K562 (cell line): Measurements from ENCODE around the gene KAZN. TPM values are rescaled to one million over a fixed set of nuclear protein-coding genes. Genes with fewer than 3 reads are reported as not detected.

ENCODE experiments used
- BRCA1 ChIP-seq, 2 experiments: fragments of 450-650 bp in 1 of 2; sonication (generic) in 1 of 2; formaldehyde crosslinking in 1 of 2; IDR thresholded peaks; 2 replicates each; pipeline versions ENCODE4 v1.5.0 to v1.6.1; 2017 to 2020; ENCODE audit warnings: mild to moderate bottlenecking in 1 of 2, missing genetic modification reagents in 1 of 2
- CHCHD3 ChIP-seq: fragments of 250-450 bp; sonication (Bioruptor Pico); IDR thresholded peaks from 2 replicates; pipeline ENCODE4 v2.1.2; 2022; ENCODE audit warnings: mild to moderate bottlenecking
- CHD2 ChIP-seq: IDR thresholded peaks from 2 replicates; pipeline ENCODE4 v1.6.1; 2011; ENCODE audit warnings: low read depth, low read length
- COPS2 ChIP-seq: fragments of 450-650 bp; conservative IDR thresholded peaks from 2 replicates; pipeline ENCODE4 v1.6.1; 2016; ENCODE audit warnings: mild to moderate bottlenecking, moderate library complexity
- DMBX1 ChIP-seq: fragments of 250-450 bp; sonication (Bioruptor Pico); IDR thresholded peaks from 2 replicates; pipeline ENCODE4 v1.8.0; 2022; ENCODE audit warnings: inconsistent platforms, mild to moderate bottlenecking, moderate library complexity, borderline replicate concordance
- HNRNPLL ChIP-seq: fragments of 200-400 bp; formaldehyde crosslinking; IDR thresholded peaks from 2 replicates; pipeline ENCODE4 v1.6.1; 2017; ENCODE audit warnings: low read length, low read depth, mild to moderate bottlenecking; ENCODE audit not compliant: poor library complexity, severe bottlenecking
- MCM2 ChIP-seq: fragments of 450-650 bp; IDR thresholded peaks from 2 replicates; pipeline ENCODE4 v1.6.1; 2017; ENCODE audit warnings: low read depth, mild to moderate bottlenecking
- NCOR1 ChIP-seq: fragments of 450-650 bp; IDR thresholded peaks from 2 replicates; pipeline ENCODE4 v1.6.1; 2016; ENCODE audit warnings: mild to moderate bottlenecking, moderate library complexity
- PHB2 ChIP-seq: fragments of 450-650 bp; IDR thresholded peaks from 2 replicates; pipeline ENCODE4 v1.6.1; 2017; ENCODE audit warnings: low read depth
- RAD21 ChIP-seq, 2 experiments: fragments of 250-450 bp in 1 of 2; fragments of 450-650 bp in 1 of 2; sonication (Bioruptor Pico) in 1 of 2; formaldehyde crosslinking in 1 of 2; IDR thresholded peaks in 1 of 2; conservative IDR thresholded peaks in 1 of 2; 2 replicates each; pipeline versions ENCODE4 v1.4.0 to v1.8.0; 2020 to 2022; ENCODE audit warnings: mild to moderate bottlenecking in 2 of 2, moderate library complexity in 1 of 2
- RFX5 ChIP-seq: IDR thresholded peaks from 2 replicates; pipeline ENCODE4 v1.6.1; 2011; ENCODE audit warnings: low read depth, mild to moderate bottlenecking, improper control_type of control experiment, low read length
- ZC3H11A ChIP-seq: IDR thresholded peaks from 2 replicates; pipeline ENCODE4 v1.6.1; 2012; ENCODE audit warnings: low read depth, low read length, improper control_type of control experiment
- ZNF445 ChIP-seq: fragments of 250-450 bp; sonication (Bioruptor Pico); IDR thresholded peaks from 2 replicates; pipeline ENCODE4 v1.4.0; 2020; ENCODE audit warnings: low read depth, mild to moderate bottlenecking, moderate library complexity
- polyA plus RNA-seq, 8 experiments: library from polyadenylated mRNA; depleted of rRNA in 4 of 8; stranded (reverse) in 5 of 8; unstranded in 3 of 8; fragments of >200 nt; fragmentation: Nextera tagmentation in 2 of 8; fragmentation: Illumina TruSeq in 1 of 8; extraction: Ambion mirVana in 2 of 8; extraction: Trizol in 1 of 8; gene quantifications; 2 replicates each; pipeline versions ENCODE4 v1.2.1 to v1.2.3, GENCODE V29; 2011 to 2014; ENCODE audit warnings: inconsistent platforms in 1 of 8, missing spikeins in 1 of 8
- total RNA-seq, 7 experiments: library from RNA; depleted of rRNA in 6 of 7; stranded (reverse); fragments of >200 nt in 6 of 7; fragmentation: Illumina TruSeq in 2 of 7; extraction: Trizol in 2 of 7; gene quantifications; 2 replicates each; pipeline versions ENCODE4 v1.2.1 to v1.2.3, GENCODE V29; 2011 to 2021; ENCODE audit warnings: low replicate concordance in 1 of 7
- TF ChIP-seq, protein P1 (sequence below): sonication (generic); formaldehyde crosslinking; IDR thresholded peaks from 2 replicates; pipeline ENCODE4 v1.4.0; 2020; ENCODE audit warnings: mild to moderate bottlenecking, missing genetic modification reagents
- TF ChIP-seq, protein P2 (sequence below), 2 experiments: fragments of 250-450 bp in 1 of 2; fragments of 450-650 bp in 1 of 2; sonication (Bioruptor Pico) in 1 of 2; IDR thresholded peaks; 2 replicates each; pipeline versions ENCODE4 v1.6.1 to v1.8.0; 2016 to 2021; ENCODE audit warnings: mild to moderate bottlenecking in 2 of 2, moderate library complexity in 2 of 2, missing compliant biosample characterization in 1 of 2, missing genetic modification characterization in 1 of 2
- TF ChIP-seq, protein P3 (sequence below), 2 experiments: fragments of 450-650 bp in 1 of 2; sonication (generic) in 1 of 2; formaldehyde crosslinking; conservative IDR thresholded peaks; 2 replicates each; pipeline versions ENCODE4 v1.4.0 to v1.8.1; 2020 to 2022; ENCODE audit warnings: mild to moderate bottlenecking in 1 of 2, missing genetic modification reagents in 1 of 2
- TF ChIP-seq, protein P4 (sequence below): sonication (generic); formaldehyde crosslinking; IDR thresholded peaks from 2 replicates; pipeline ENCODE4 v1.8.0; 2023; ENCODE audit warnings: mild to moderate bottlenecking, missing genetic modification reagents
- TF ChIP-seq, protein P5 (sequence below): fragments of 450-650 bp; formaldehyde crosslinking; conservative IDR thresholded peaks from 2 replicates; pipeline ENCODE4 v1.4.0; 2022; ENCODE audit warnings: mild to moderate bottlenecking, missing genetic modification characterization
- TF ChIP-seq, protein P6 (sequence below): fragments of 450-650 bp; formaldehyde crosslinking; IDR thresholded peaks from 2 replicates; pipeline ENCODE4 v1.4.0; 2022; ENCODE audit warnings: mild to moderate bottlenecking, moderate library complexity

Gene KAZN
- total and polyA plus RNA-seq, 9 of the 15 experiments (the other 6 are each of a cell fraction or from before 2014, with no cell fraction given): 2.1 to 21.6 (median 5.4) TPM

DNA sequence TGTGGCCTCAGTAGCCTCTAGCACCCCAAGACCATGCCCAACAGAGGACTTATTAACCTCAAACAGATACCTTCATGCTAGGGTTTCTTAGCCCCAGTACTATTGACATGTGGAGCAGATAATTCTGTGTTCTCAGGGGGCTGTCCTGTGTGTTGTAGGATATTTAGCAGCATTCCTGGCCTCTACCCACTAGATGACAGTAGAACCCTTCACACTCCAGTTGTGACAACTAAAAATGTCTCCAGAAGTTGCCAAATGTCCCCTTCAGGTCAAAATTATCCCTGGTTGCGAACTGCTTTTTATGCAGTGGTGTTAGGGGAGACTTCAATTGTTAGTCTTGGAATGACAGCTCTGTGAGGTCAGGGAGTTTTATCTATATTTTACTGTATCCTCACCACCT, 8.1 kb downstream of the KAZN start (continued):
- TF ChIP-seq, protein P1, sequence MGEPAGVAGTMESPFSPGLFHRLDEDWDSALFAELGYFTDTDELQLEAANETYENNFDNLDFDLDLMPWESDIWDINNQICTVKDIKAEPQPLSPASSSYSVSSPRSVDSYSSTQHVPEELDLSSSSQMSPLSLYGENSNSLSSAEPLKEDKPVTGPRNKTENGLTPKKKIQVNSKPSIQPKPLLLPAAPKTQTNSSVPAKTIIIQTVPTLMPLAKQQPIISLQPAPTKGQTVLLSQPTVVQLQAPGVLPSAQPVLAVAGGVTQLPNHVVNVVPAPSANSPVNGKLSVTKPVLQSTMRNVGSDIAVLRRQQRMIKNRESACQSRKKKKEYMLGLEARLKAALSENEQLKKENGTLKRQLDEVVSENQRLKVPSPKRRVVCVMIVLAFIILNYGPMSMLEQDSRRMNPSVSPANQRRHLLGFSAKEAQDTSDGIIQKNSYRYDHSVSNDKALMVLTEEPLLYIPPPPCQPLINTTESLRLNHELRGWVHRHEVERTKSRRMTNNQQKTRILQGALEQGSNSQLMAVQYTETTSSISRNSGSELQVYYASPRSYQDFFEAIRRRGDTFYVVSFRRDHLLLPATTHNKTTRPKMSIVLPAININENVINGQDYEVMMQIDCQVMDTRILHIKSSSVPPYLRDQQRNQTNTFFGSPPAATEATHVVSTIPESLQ (CRISPR knock-in tag): no peak
- no peak for TF ChIP-seq HNRNPLL
- TF ChIP-seq COPS2: no peak
- TF ChIP-seq MCM2: no peak
- TF ChIP-seq DMBX1 (CRISPR knock-in tag): no peak
- TF ChIP-seq, protein P2, sequence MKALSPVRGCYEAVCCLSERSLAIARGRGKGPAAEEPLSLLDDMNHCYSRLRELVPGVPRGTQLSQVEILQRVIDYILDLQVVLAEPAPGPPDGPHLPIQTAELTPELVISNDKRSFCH (CRISPR knock-in tag; IDR thresholded peaks at IDR 0.05): no peak
- TF ChIP-seq, protein P2 (tag; IDR thresholded peaks at IDR 0.05): no peak
- TF ChIP-seq ZNF445: no peak
- TF ChIP-seq RFX5: no peak
- TF ChIP-seq, protein P3, sequence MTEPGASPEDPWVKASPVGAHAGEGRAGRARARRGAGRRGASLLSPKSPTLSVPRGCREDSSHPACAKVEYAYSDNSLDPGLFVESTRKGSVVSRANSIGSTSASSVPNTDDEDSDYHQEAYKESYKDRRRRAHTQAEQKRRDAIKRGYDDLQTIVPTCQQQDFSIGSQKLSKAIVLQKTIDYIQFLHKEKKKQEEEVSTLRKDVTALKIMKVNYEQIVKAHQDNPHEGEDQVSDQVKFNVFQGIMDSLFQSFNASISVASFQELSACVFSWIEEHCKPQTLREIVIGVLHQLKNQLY (CRISPR knock-in tag; conservative IDR thresholded peaks at IDR 0.05): no peak
- TF ChIP-seq ZC3H11A: no peak
- TF ChIP-seq, protein P4, sequence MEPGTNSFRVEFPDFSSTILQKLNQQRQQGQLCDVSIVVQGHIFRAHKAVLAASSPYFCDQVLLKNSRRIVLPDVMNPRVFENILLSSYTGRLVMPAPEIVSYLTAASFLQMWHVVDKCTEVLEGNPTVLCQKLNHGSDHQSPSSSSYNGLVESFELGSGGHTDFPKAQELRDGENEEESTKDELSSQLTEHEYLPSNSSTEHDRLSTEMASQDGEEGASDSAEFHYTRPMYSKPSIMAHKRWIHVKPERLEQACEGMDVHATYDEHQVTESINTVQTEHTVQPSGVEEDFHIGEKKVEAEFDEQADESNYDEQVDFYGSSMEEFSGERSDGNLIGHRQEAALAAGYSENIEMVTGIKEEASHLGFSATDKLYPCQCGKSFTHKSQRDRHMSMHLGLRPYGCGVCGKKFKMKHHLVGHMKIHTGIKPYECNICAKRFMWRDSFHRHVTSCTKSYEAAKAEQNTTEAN (CRISPR knock-in tag): no peak
- TF ChIP-seq CHD2: no peak
- no peak for TF ChIP-seq CHCHD3 (CRISPR knock-in tag)
- TF ChIP-seq, protein P5, sequence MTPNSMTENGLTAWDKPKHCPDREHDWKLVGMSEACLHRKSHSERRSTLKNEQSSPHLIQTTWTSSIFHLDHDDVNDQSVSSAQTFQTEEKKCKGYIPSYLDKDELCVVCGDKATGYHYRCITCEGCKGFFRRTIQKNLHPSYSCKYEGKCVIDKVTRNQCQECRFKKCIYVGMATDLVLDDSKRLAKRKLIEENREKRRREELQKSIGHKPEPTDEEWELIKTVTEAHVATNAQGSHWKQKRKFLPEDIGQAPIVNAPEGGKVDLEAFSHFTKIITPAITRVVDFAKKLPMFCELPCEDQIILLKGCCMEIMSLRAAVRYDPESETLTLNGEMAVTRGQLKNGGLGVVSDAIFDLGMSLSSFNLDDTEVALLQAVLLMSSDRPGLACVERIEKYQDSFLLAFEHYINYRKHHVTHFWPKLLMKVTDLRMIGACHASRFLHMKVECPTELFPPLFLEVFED (CRISPR knock-in tag): no peak
- TF ChIP-seq NCOR1: no peak
- TF ChIP-seq RAD21 (CRISPR knock-in tag; conservative IDR thresholded peaks at IDR 0.05 in 1 of 2, IDR thresholded peaks at IDR 0.05 in 1 of 2): peak; percentile 60 to 76
- TF ChIP-seq PHB2: no peak
- TF ChIP-seq, protein P6, sequence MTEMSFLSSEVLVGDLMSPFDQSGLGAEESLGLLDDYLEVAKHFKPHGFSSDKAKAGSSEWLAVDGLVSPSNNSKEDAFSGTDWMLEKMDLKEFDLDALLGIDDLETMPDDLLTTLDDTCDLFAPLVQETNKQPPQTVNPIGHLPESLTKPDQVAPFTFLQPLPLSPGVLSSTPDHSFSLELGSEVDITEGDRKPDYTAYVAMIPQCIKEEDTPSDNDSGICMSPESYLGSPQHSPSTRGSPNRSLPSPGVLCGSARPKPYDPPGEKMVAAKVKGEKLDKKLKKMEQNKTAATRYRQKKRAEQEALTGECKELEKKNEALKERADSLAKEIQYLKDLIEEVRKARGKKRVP: no peak
- TF ChIP-seq BRCA1 (IDR thresholded peaks at IDR 0.05): no peak
- no peak for TF ChIP-seq BRCA1 (CRISPR knock-in tag; IDR thresholded peaks at IDR 0.05)
